GM12865 (cell line): ENCODE results near the gene RPSA.

Source experiments
- DNase-seq: peaks from one replicate; pipeline ENCODE4 v3.0.0; 2010; ENCODE audit warnings: low read depth
- H3K4me3 ChIP-seq: 2 replicates; pipeline ENCODE4 v1.5.1; 2011; ENCODE audit warnings: mild to moderate bottlenecking, low read depth, low read length, control low read depth
- CTCF ChIP-seq: IDR thresholded peaks from 2 replicates; pipeline ENCODE4 v1.5.1; 2011; ENCODE audit warnings: low read length, control low read depth, low read depth, inconsistent platforms; ENCODE audit not compliant: insufficient read depth; ENCODE audit errors: missing control alignments

The RPSA gene

GRCh38 chr3:39433642-39434041, 27.1 kb downstream of the RPSA start:
- no peak for TF ChIP-seq CTCF
- H3K4me3 ChIP-seq, result no peak overlapping the region
- no peak for DNase-seq

- no peak for TF ChIP-seq CTCF
- no peak overlapping the region for H3K4me3 ChIP-seq
- no peak for DNase-seq
These were observed 28.1 kb downstream of the RPSA start for GRCh38 chr3:39434574-39434973.

GRCh38 chr3:39435006-39435748, 28.7 kb downstream of the RPSA start:
- no peak for TF ChIP-seq CTCF
- no peak overlapping the region for H3K4me3 ChIP-seq
- no peak for DNase-seq

GRCh38 chr3:39438880-39439279, 32.4 kb downstream of the RPSA start:
- DNase-seq, result no peak
- TF ChIP-seq CTCF, result no peak
- H3K4me3 ChIP-seq, result no peak overlapping the region

- no peak overlapping the region for H3K4me3 ChIP-seq
- DNase-seq, result no peak
- TF ChIP-seq CTCF, result no peak
These were observed 33.8 kb downstream of the RPSA start for GRCh38 chr3:39440316-39440715.

GRCh38 chr3:39443530-39443929, 37.0 kb downstream of the RPSA start:
- DNase-seq, result peak; percentile 7
- TF ChIP-seq CTCF, result peak; percentile 14
- no peak overlapping the region for H3K4me3 ChIP-seq

GRCh38 chr3:39445927-39446326, 39.4 kb downstream of the RPSA start:
- TF ChIP-seq CTCF, result no peak
- no peak overlapping the region for H3K4me3 ChIP-seq
- DNase-seq, result no peak
